Right ventricle myocardium superior (tissue), 1 donor: Measurements from ENCODE around the gene TAOK2. TPM values are rescaled to one million over a fixed set of nuclear protein-coding genes. Genes with fewer than 3 reads are reported as not detected.

Source experiments
- ATAC-seq: fragments of 200-7000 bp; cut with Tn5 transposase; one replicate; pipeline ENCODE4 v1.9.1; 2020; ENCODE audit warnings: mild to moderate bottlenecking; ENCODE audit not compliant: poor library complexity
- DNase-seq: peaks from one replicate; pipeline ENCODE4 v3.0.0-alpha.2; 2020
- intact Hi-C: fragments of 100-400 bp; cut with DNase I; formaldehyde crosslinking; loops from one replicate; pipeline ENCODE4 v1.11.2; 2022
- total RNA-seq: library from RNA; stranded (reverse); fragmentation: NEBNext Ultra II Directional; extraction: Animal tissue kit (Norgen Biotek cat#: 25700); gene quantifications from one replicate; pipeline ENCODE4 v1.2.1, GENCODE V29; 2021
- donor health status: DM: no; HTN: yes; CAD: no; lungs with severe emphysema.

Gene TAOK2
- total RNA-seq, 1 donor from 2014 or later, result 29.7 TPM

GRCh38 chr16:29984137-29984763, 10.6 kb downstream of the TAOK2 start:
- ATAC-seq, result no peak
- peak; percentile 3 for DNase-seq
- intact Hi-C loops, result no loop called here

GRCh38 chr16:29984764-29985147, 11.1 kb downstream of the TAOK2 start:
- intact Hi-C loops, result no loop called here
- no peak for ATAC-seq
- DNase-seq, result no peak

GRCh38 chr16:29985271-29985811, 11.7 kb downstream of the TAOK2 start:
- peak; percentile 37 for DNase-seq
- no peak for ATAC-seq
- intact Hi-C loops, result no loop called here

- DNase-seq, result peak; percentile 33
- ATAC-seq, result no peak
- intact Hi-C loops, result no loop called here
These were observed 12.6 kb downstream of the TAOK2 start for GRCh38 chr16:29986231-29986630.

- intact Hi-C loops, result no loop called here
- ATAC-seq, result no peak
- peak; percentile 29 for DNase-seq
These were observed 13.3 kb downstream of the TAOK2 start for GRCh38 chr16:29986931-29987330.

GRCh38 chr16:29987371-29988085, 13.9 kb downstream of the TAOK2 start:
- DNase-seq, result peak; percentile 33
- intact Hi-C loops, result no loop called here
- no peak for ATAC-seq

GRCh38 chr16:29988346-29989075, 14.8 kb downstream of the TAOK2 start:
- intact Hi-C loops, result no loop called here
- DNase-seq, result peak; percentile 8
- no peak for ATAC-seq

- intact Hi-C loops, result no loop called here
- ATAC-seq, result no peak
- peak; percentile 13 for DNase-seq
These were observed 15.6 kb downstream of the TAOK2 start for GRCh38 chr16:29989111-29989858.

GRCh38 chr16:29990034-29990433, 16.4 kb downstream of the TAOK2 start:
- DNase-seq, result no peak
- intact Hi-C loops, result loop anchor here (10.0 kb wide), 1 partner anchor 175 kb away; the partner anchor contains the start of genes PAGR1 and PRRT2
- ATAC-seq, result no peak

- ATAC-seq (no peak), DNase-seq (peak; percentile 36)
- intact Hi-C loops, result loop anchor here (10.0 kb wide), 1 partner anchor 176 kb away; the partner anchor contains the start of genes PAGR1 and PRRT2
These were observed 17.4 kb downstream of the TAOK2 start for GRCh38 chr16:29990883-29991570.

- intact Hi-C loops, result loop anchor here (10.0 kb wide), 1 partner anchor 177 kb away; the partner anchor contains the start of genes PAGR1 and PRRT2
- no peak for DNase-seq
- ATAC-seq, result no peak
These were observed 17.9 kb downstream of the TAOK2 start for GRCh38 chr16:29991571-29991904.

- DNase-seq, result peak; percentile 38
- intact Hi-C loops, result loop anchor here (10.0 kb wide), 1 partner anchor 178 kb away; the partner anchor contains the start of genes PAGR1 and PRRT2
- ATAC-seq, result no peak
These were observed 18.8 kb downstream of the TAOK2 start for GRCh38 chr16:29992344-29992967.

- DNase-seq (peak; percentile 36), ATAC-seq (no peak)
- intact Hi-C loops, result loop anchor here (10.0 kb wide), 1 partner anchor 179 kb away; the partner anchor contains the start of genes PAGR1 and PRRT2
These were observed 19.7 kb downstream of the TAOK2 start for GRCh38 chr16:29993191-29993902.

GRCh38 chr16:29993903-29994599, 20.4 kb downstream of the TAOK2 start:
- ATAC-seq (no peak), DNase-seq (peak; percentile 4)
- intact Hi-C loops, result loop anchor here (10.0 kb wide), 1 partner anchor 179 kb away; the partner anchor contains the start of genes PAGR1 and PRRT2

- peak; percentile 46 for ATAC-seq
- DNase-seq, result peak; percentile 4
- intact Hi-C loops, result loop anchor here (10.0 kb wide), 1 partner anchor 180 kb away; the partner anchor contains the start of genes PAGR1 and PRRT2
These were observed 21.1 kb downstream of the TAOK2 start for GRCh38 chr16:29994600-29995323.
